Measurements from ENCODE around the gene PADI3. TPM values are rescaled to one million over a fixed set of nuclear protein-coding genes. Genes with fewer than 3 reads are reported as not detected.

Gene PADI3
- total and polyA plus RNA-seq, 10 donors = not detected

DNA sequence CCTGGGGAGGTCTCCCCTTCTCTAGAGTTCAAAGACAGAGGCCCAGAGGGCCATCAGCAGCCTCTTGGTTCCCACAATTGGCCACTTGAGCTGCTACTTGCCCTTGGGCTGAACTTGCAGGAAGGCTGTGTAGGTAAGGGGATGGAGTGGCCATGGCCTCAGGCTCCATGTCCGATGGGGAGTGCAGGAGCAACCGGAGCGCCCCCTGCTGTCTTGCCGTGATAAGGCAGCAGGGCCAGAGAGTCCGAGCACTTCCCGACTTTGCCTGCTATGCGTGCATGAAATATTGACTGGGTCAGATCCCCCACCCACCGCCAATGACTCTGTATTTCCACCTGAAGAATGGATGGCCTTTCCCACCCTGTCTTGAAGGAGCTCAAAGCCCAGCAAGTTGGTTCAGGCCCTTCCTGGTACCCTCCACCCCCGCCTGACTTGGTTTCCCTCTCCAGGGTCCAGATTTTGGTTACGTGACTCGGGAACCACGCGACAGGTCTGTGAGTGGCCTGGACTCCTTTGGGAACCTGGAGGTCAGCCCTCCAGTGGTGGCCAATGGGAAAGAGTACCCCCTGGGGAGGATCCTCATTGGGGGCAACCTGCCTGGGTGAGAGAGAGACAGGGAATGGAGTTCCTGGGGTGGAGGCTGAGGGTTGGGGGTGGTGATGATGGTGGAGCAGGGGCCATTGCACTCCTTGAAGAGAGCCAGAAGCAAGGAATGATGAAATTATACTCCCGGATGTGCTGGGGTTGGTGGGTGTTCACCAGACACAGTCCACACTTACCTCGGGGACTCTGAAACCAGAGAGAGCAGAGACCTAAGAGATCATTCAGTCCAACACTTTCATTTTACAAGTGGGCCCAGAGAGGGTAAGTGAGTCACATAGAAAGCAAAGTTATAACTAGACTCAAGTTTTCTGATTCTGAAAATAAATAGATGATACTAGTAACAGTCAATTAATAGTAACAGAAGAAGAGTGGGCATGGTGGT is 25.6 kb downstream of the PADI3 start:
- no peaks in the 10 kb centered on the region for H3K9me3 ChIP-seq
- peaks cover 0 to 45% (median 0%) of the 10 kb centered on the region in 7 donors for H3K27me3 ChIP-seq (replicated peaks in 1 of 7)
- intact Hi-C loops (cut with DNase I; ENCODE audit: low total_unique reads) = no loop called here
- peaks cover 0 to 21% (median 0%) of the 10 kb centered on the region in 6 donors for H3K4me1 ChIP-seq
- TF ChIP-seq, protein P1, sequence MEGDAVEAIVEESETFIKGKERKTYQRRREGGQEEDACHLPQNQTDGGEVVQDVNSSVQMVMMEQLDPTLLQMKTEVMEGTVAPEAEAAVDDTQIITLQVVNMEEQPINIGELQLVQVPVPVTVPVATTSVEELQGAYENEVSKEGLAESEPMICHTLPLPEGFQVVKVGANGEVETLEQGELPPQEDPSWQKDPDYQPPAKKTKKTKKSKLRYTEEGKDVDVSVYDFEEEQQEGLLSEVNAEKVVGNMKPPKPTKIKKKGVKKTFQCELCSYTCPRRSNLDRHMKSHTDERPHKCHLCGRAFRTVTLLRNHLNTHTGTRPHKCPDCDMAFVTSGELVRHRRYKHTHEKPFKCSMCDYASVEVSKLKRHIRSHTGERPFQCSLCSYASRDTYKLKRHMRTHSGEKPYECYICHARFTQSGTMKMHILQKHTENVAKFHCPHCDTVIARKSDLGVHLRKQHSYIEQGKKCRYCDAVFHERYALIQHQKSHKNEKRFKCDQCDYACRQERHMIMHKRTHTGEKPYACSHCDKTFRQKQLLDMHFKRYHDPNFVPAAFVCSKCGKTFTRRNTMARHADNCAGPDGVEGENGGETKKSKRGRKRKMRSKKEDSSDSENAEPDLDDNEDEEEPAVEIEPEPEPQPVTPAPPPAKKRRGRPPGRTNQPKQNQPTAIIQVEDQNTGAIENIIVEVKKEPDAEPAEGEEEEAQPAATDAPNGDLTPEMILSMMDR (IDR thresholded peaks at IDR 0.05 in 8 of 11, conservative IDR thresholded peaks at IDR 0.05 in 3 of 11) = peak in 8 of 11 experiments; percentile 10 to 79 (median 56)
- TF ChIP-seq POLR2AphosphoS5 (IDR thresholded peaks at IDR 0.05) (no peak), POLR2A (IDR thresholded peaks at IDR 0.05) (no peak)
- WGBS, 5 donors = 41 to 59% (median 56%) methylated on average over 13 to 15 of the region's 15 CpGs
- no peaks in the 10 kb centered on the region for H3K36me3 ChIP-seq
- no peak overlapping the region for H3K4me3 ChIP-seq
- no peak overlapping the region for H3K27ac ChIP-seq
- DNase-seq = peak; percentile 82

DNA sequence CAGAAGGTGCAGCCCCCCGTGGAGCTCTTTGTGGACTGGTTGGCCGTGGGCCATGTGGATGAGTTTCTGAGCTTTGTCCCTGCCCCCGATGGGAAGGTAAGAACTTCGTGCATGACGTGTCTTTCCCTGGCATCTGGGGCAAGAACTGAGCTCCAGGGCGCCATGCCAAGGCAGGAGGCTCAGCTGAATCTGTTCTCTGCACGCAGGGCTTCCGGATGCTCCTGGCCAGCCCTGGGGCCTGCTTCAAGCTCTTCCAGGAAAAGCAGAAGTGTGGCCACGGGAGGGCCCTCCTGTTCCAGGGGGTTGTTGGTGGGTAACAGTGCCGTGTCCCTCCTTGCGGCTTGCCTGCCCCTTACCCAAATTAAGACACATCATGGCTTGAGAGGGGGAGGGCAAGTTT is 27.7 kb downstream of the PADI3 start:
- TF ChIP-seq, protein P1 (IDR thresholded peaks at IDR 0.05 in 8 of 11, conservative IDR thresholded peaks at IDR 0.05 in 3 of 11) = no peak
- TF ChIP-seq POLR2A (IDR thresholded peaks at IDR 0.05) (no peak), POLR2AphosphoS5 (IDR thresholded peaks at IDR 0.05) (no peak)
- 7 to 30% (median 21%) methylated on average over 11 of the region's 11 CpGs for WGBS, 5 donors
- intact Hi-C loops (cut with DNase I; ENCODE audit: low total_unique reads) = no loop called here
- peaks cover 0 to 55% (median 0%) of the 10 kb centered on the region in 7 donors for H3K27me3 ChIP-seq (replicated peaks in 1 of 7)
- H3K4me3 ChIP-seq = no peak overlapping the region
- peak overlapping the region in 2 of 8 donors; percentile 16 to 56 for H3K27ac ChIP-seq
- H3K36me3 ChIP-seq = no peaks in the 10 kb centered on the region
- no peaks in the 10 kb centered on the region for H3K9me3 ChIP-seq
- DNase-seq = peak; percentile 81
- H3K4me1 ChIP-seq = peaks cover 0 to 30% (median 0%) of the 10 kb centered on the region in 6 donors

DNA sequence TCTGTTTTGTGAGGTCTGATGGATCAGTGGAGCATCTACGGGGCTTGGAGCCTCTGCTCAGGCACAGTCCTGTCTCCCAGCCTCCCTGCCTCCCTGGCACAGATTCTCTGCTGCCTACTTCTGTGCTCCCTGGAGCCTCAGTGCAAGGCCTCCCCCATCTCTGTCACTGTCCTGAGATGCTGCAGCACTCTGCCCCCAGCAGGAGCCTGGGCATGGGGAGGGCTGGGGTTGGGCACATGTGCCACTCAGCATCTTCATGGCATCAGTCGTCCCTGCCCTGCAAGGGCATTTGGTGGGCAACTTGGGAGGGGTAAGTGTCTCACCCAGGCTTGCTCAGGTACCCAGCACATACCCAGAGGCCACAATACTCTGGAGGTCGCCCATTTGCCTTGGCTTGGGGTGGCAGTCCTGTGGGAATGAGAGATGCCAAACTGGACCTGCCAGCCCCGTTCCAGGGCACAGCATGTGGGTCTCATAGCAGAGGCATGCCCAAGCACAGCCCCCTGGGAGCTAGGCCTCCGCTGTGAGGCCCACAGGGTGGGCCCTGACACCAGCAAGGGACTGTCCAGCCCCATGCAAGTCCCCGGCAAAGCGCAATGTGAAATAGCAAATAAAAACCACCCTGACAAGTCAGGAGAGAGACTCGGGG is 28.7 kb downstream of the PADI3 start:
- DNase-seq = peak; percentile 59
- peaks cover 0 to 63% (median 0%) of the 10 kb centered on the region in 7 donors for H3K27me3 ChIP-seq (replicated peaks in 1 of 7)
- H3K27ac ChIP-seq = no peak overlapping the region
- no peaks in the 10 kb centered on the region for H3K9me3 ChIP-seq
- TF ChIP-seq POLR2A (IDR thresholded peaks at IDR 0.05) = no peak
- TF ChIP-seq, protein P1 (IDR thresholded peaks at IDR 0.05 in 8 of 11, conservative IDR thresholded peaks at IDR 0.05 in 3 of 11) = no peak
- TF ChIP-seq POLR2AphosphoS5 (IDR thresholded peaks at IDR 0.05) = no peak
- no peaks in the 10 kb centered on the region for H3K36me3 ChIP-seq
- WGBS, 5 donors = 79 to 91% (median 86%) methylated on average over 5 to 8 of the region's 8 CpGs
- H3K4me1 ChIP-seq = peaks cover 0 to 40% (median 3%) of the 10 kb centered on the region in 6 donors
- H3K4me3 ChIP-seq = no peak overlapping the region
- intact Hi-C loops (cut with DNase I; ENCODE audit: low total_unique reads) = no loop called here

Measured in spleen (tissue), 11 donors.